ENCODE results near the gene MRPL37. TPM values are rescaled to one million over a fixed set of nuclear protein-coding genes. Genes with fewer than 3 reads are reported as not detected.

The MRPL37 gene
- total and polyA plus RNA-seq, 2 of the 4 experiments (the other 2 are of a cell fraction), result 42.8 to 132 TPM

DNA sequence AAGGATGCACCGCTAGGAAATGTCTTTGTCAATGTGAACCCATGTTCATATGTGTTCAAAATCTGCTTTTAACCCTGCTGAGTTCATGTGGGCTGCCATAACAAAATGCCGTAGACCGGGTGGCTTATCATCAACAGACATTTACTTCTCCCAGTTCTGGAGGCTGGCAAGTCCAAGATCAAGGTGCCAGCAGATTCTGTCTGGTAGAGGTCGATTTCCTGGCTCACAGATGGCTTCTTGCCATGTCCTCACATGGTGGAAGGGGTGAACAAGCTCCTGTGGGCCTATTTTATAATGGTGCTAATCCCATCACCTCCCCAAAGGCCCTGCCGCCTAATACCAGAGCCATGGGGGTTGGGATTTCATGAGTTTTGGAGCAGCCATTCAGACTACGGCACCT is 42.6 kb upstream of the MRPL37 start:
- Histone ChIP-seq H3K56ac (ENCODE audit: extremely low read depth, insufficient read depth, low read length) (no peak overlapping the region), H4K91ac (ENCODE audit: insufficient read depth, low read depth, low read length) (no peak overlapping the region), H3K23ac (ENCODE audit: low read depth, low read length) (no peak overlapping the region), H3K9me3 (ENCODE audit: control insufficient read depth, insufficient read depth, low read length) (no peaks in the 10 kb centered on the region), H3K36me3 (ENCODE audit: control insufficient read depth, insufficient read depth, low read length) (no peaks in the 10 kb centered on the region), H2AFZ (replicated peaks; ENCODE audit: low read length, poor library complexity) (no peak overlapping the region), H3K79me1 (ENCODE audit: low read depth in 1 of 2, low read length in 2 of 2) (no peaks in the 10 kb centered on the region), H2BK5ac (ENCODE audit: low read depth, low read length, poor library complexity, severe bottlenecking) (no peak overlapping the region), H4K20me1 (ENCODE audit: insufficient read depth, low read length) (no peaks in the 10 kb centered on the region), H3K4me3 (ENCODE audit: insufficient read depth, low read depth, low read length) (no peak overlapping the region), H2BK15ac (ENCODE audit: low read depth, low read length) (no peak overlapping the region), H3K9me1 (ENCODE audit: insufficient read depth, low read length) (peaks cover 12% of the 10 kb centered on the region; the same call in 1 of the 2 replicates), H4K8ac (ENCODE audit: low read depth in 2 of 2, low read length in 2 of 2) (no peak overlapping the region), H3K27ac (ENCODE audit: insufficient read depth, low read length) (no peak overlapping the region), H2AK9ac (replicated peaks; ENCODE audit: low read depth, low read length, poor library complexity) (no peak overlapping the region), H2BK120ac (ENCODE audit: low read depth, low read length) (no peak overlapping the region), H3K27me3 (ENCODE audit: control insufficient read depth, insufficient read depth, low read length) (peaks cover 7% of the 10 kb centered on the region; the same call in 1 of the 2 replicates), H3K4me1 (ENCODE audit: control insufficient read depth, insufficient read depth, low read length) (peaks cover 6% of the 10 kb centered on the region), H2AK5ac (ENCODE audit: low read depth, low read length) (no peak overlapping the region), H3K18ac (ENCODE audit: low read depth, low read length) (no peak overlapping the region), H3K4me2 (ENCODE audit: low read depth, low read length) (no peak overlapping the region), H3K9ac (ENCODE audit: low read depth, low read length) (no peak overlapping the region), H4K5ac (ENCODE audit: low read depth, low read length) (no peak overlapping the region), H3K14ac (replicated peaks; ENCODE audit: low read depth, low read length) (no peak overlapping the region), H3K4ac (ENCODE audit: low read depth, low read length) (no peak overlapping the region), H2BK20ac (ENCODE audit: low read depth, low read length) (no peak overlapping the region)
- intact Hi-C loops (cut with micrococcal nuclease), result no loop called here
- CTCF ChIA-PET, result no interaction called here
- no peak for ATAC-seq (ENCODE audit: low read depth)
- no peak for DNase-seq
- dilution Hi-C loops (cut with HindIII; ENCODE audit: low sequenced_read_pairs, unreplicated experiment), result no loop called here
- POLR2A ChIA-PET (ENCODE audit: unreplicated experiment), result no interaction called here
- in situ Hi-C loops (cut with MboI; ENCODE audit: low sequenced_read_pairs), result no loop called here
- BruUV-seq (replicated peaks), result no TSS peak
- no CpG with 5 or more reads among the region's 6 CpGs for WGBS, 2 experiments (ENCODE audit: extremely low coverage in 2 of 2, insufficient read length in 1 of 2)
- no peak for TF ChIP-seq SMC3 (IDR thresholded peaks at IDR 0.05; ENCODE audit: low read depth, low read length)
- TF ChIP-seq, protein P1, sequence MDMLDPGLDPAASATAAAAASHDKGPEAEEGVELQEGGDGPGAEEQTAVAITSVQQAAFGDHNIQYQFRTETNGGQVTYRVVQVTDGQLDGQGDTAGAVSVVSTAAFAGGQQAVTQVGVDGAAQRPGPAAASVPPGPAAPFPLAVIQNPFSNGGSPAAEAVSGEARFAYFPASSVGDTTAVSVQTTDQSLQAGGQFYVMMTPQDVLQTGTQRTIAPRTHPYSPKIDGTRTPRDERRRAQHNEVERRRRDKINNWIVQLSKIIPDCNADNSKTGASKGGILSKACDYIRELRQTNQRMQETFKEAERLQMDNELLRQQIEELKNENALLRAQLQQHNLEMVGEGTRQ (IDR thresholded peaks at IDR 0.05; ENCODE audit: low read depth, low read length), result no peak
- no peak for TF ChIP-seq MXI1 (IDR thresholded peaks at IDR 0.05; ENCODE audit: borderline replicate concordance, low read depth, low read length)
- TF ChIP-seq NFE2L2 (IDR thresholded peaks at IDR 0.05; ENCODE audit: low read depth, low read length), result no peak
- TF ChIP-seq MAFK (IDR thresholded peaks at IDR 0.05; ENCODE audit: low read depth, low read length), result no peak

All from IMR-90 (cell line).